GM19238 (cell line): Measurements from ENCODE around the gene BOD1.

Experiments used
- DNase-seq: peaks from one replicate; pipeline ENCODE4 v3.0.0; 2011; ENCODE audit warnings: low spot score; ENCODE audit not compliant: insufficient read length

Gene BOD1

DNA sequence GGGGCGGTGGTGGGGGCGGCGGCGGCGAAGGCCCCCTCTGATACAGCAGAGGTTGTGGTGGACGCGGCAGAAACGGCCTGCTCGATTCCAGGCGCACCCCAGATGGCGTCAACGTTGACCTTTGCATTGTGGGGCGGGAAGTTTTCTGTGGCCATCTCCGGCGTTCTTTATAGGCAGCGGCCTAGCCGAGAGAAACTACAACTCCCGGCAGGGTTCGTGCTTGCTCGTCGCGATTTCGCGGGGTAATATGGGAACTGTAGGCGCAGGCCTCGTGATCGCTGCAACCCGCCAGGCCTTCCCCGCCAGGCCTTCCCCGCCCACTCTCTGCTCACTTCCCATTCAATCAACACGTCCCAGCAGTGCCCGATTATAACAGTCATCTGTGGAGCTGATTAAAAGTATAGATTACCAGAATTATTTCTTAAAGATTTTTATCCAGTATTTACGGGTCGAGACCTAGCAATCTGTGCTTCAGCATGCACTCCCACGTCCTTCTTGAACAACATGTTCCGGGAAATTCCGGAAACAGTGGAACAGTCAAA lies at the start of gene BOD1:
TSS of gene BOD1 (minus strand) at position 74 of the 542 bp plus-strand sequence. CDS start 214 bp downstream, outside the sequence.
- peak; percentile 86 for DNase-seq

DNA sequence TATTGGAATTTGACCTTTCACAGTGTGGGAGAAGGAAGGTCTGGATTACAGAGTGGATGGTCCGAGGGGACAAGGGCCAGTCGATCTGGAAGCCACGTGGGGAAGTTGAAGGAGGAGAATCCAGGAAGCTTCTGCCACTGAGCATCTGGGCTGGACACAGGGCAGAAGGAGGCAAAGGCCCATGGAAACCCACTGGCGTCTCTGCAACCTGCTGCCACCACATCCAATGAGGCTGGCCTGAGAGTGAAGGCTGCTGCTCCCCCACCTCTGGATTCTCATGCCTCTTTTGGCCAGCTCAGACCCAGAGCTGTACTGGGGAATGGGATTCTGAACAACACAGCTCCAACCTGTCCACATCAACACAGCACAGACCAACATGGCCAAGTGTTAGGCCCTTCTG lies 48.9 kb upstream of the BOD1 start:
- DNase-seq, result no peak

- peak; percentile 57 for DNase-seq
These were observed 47.7 kb upstream of the BOD1 start for GRCh38 chr5:173664154-173664526.

DNA sequence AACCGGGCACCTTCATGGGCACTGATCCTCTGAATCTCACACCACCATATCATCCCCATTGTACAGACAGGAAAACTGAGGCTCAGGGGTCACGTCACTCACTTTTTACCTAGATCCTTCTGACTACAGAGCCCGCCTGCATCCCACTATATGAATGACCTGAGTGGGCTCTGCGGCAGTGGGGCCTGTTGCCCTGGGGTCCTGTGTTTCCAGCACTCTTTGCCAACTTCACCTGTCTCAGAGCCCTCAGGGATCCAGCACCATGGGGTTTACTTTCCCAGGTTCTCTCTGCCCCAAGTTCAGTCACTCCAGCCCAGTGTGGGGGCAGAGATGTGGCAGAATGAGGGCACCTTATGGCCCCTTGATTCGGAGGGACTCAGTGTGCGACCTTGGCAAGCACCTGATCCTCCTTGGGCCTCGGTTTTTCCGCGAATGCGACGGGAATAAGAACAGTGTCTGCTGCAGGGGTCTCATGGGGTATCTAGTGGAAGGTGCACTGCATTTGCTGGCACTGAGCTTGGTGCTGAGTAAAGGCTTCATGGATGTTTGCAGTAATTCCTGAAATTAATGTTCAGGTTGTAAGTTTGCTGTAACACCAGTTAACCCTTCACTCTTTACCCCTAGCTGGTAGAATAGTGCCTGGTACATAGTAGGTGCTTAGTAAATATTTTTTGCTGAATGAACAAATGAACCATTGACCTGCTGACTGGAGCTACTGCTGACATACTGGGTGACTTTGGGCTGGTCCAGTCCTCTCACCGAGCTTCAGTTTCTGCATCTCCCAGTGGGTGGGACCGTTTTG lies 47.1 kb upstream of the BOD1 start:
- DNase-seq, result no peak

DNA sequence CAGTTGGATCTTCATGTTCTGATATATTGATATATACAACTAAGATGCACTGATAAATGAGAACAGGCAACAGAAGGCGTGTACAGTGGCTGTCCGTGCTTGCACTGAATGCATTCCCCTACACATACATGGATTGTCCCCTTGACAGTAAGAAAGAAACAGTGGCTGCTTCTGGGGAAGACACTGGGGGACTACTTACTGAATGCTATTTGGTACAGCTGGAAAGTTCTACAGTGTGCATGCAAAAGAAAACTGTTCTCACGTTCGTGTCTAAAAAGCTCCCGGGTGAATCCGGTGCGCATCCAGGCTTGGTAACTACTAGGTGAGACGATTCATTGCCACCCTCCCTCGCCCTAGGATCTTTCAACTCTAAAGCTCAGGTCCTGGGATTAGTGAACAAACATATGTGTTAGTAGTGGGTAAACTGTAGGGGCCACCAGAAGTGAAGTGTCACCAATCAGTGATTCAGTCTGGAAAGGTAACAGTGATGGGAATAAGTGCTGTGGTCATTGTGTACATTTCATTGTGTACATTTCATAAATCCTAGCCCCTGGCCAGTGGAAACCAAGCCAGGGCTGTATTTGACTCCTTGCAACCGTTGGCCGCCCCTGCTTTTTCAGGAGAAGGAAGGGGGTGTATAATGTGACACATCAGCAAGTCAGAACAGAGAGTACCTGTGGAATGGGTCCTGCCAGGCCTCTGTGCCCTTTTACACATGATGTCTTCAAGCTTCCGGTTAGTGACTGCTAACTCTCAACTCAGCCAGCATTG lies 46.3 kb upstream of the BOD1 start:
- DNase-seq, result no peak

DNA sequence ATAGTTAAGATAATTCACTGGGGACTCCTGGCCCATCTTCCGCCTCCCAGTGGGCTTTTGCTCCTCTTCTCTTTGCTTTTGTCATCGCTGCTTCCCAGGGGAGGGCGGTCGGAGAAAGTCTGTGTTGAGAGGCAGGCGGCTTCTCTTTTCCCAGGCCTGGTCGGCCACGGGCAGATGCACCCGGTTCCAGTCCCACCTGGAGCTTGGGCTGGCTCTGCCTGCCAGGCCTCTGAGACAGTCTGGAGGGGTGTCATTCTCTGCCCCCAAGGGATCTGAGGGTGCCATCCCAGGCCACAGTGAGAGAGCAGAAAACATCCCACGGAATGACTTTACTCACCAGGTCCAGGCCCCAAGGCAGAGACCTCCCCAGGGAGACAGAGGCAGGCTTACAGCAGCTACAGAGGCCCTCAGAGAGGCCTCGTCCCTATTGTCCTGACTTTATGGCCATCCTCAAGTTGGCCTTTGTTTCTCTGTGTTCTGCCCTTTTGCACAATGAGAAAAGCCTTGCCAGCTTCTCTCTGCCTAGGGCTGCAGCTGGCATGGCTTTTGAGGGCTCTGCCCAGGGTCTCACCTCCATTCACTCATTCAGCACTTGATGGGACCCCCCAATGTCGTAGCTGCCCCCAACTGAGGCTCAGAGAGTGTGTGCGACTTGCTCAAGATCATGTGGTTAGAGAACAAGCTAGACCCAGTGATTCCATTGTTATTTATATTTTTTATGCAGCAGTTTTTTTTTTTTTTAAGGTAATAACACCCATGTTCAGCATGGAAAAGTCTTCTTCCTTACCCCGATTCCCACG lies 44.2 kb upstream of the BOD1 start:
- DNase-seq, result no peak

GRCh38 chr5:173659423-173659822 lies 43.0 kb upstream of the BOD1 start:
- no peak for DNase-seq

- no peak for DNase-seq
These were observed 41.4 kb upstream of the BOD1 start for GRCh38 chr5:173657741-173658356.

DNA sequence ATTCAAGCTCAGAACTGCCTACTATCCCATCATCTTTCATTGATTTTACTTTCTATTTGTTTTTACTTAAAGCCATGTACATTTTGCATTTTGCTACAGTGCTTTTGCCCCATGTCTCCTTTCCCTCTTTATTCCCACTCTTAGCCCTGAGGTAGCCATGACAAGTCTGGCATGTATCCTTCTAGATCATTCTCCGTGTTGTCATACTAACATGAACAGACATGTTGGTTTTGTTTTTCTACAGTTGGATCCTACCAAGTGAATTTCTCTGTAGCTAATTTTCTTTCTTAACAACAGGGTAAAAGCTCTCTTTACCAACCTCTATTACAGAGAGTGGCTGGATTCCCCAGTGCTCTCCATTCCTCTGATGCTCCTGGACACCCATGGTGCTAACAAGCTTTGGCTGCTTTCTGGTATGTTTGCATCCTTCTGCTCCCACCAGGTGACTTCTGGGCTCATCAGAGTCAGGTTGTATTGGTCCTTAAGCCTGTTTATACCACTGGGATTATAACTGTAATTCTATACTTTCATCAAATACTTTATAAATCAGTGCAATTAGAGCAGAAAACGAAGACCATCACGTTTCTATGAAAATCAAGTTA lies 38.8 kb upstream of the BOD1 start:
- no peak for DNase-seq

GRCh38 chr5:173653822-173654523 lies 37.5 kb upstream of the BOD1 start:
- DNase-seq, result no peak

DNA sequence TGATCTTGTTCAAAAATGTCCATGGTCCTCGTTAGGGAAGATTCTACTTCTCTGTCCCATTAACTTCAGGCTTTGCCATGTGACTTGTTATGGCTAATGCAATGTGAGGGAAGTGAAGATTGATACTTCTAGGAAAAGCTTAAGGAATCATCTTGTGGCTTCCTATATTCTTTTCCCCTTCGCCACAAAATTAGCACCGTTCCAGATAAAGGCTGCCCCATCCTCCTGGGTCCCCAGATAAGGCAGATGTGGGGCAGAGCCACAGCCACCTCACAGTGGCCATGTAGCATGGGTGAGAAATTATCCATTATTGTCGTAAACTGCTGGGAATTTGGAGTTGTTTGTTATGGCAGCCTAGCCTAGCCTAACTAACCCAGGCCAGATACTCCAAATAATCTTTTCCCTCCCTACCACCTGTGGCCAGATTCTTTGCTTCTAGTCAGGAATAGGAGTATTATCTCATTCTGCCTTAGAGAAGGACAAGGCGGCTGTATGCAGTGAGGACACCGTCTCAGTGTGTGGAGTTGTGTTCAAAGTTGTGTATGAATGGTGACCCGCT lies 31.9 kb upstream of the BOD1 start:
- DNase-seq, result no peak

DNA sequence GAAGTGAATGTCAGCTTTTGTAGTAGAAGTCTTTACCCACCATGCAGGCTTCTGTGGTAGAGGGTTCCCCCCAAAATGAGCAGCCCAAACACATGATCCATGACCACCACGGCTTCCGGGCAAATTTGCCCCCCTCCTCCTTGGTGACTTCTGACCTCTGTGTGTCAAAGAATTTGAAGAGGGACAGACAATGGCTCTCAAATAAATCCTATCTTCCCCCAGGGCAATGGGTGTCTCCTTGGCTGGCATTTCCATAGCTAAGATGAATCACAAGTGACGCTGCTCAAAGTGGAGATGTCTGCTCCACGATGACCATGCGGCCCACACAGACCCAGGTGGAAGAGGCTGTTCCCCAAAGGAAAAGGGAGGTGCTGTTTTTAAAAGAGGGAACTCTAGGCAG lies 30.2 kb upstream of the BOD1 start:
- no peak for DNase-seq

- DNase-seq, result no peak
These were observed 29.6 kb upstream of the BOD1 start for GRCh38 chr5:173645890-173646574.

- DNase-seq, result no peak
These were observed 29.0 kb upstream of the BOD1 start for GRCh38 chr5:173645437-173645807.

DNA sequence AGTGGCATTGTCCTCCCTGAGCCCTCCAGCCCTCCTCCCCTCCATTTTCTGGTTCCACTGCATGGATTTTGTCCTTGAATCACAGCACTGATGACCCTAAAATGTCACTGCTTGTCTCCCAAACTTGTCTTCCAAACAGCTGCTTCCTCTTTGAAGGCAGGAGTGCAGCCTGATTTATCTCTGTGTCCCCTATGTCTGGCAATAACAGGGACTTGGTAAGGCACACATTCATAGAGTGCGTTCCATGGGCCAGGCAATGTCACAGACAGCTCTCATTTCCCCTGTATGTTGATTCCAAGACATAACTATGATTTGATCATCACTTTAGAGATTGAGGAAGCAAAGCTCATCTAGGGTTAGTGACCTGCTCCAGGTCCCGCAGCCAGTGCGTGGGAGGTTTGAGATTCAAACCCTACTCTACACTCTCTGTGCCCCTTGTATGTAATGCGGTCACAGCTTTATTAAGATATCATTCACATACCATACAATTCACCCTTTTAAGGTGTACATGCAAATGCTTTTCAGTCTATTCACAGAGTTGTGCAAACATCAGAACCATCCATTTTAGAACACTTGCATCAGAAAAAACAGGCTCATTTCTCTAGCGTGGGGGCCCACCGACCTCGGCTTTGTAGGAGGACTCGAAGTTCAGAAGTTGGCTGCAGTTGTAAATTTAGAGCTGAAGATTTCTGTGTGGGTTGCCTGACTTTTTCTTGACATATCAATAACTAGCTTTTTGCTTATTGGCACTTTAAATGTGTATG lies 28.4 kb upstream of the BOD1 start:
- DNase-seq, result no peak

DNA sequence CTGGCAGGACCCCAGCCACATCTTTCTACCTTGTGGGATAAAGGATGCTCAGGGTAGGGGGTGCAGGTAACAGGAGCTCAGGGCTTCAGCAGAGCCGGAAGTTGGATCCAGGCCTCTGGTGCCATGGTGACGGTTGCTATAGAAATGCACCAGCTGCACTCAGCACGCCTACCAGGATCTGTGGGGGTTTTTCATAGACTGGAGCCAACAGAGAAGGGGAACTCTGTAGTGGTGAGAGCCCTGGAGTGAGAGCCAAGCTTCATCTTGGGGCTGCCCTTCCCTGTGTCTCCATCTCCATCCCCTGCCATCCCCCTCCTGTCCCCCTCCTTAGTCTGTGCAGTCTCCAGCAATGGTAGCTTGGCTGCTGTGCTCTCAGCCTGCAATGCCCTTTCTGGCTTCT lies 27.5 kb upstream of the BOD1 start:
- peak; percentile 48 for DNase-seq

DNA sequence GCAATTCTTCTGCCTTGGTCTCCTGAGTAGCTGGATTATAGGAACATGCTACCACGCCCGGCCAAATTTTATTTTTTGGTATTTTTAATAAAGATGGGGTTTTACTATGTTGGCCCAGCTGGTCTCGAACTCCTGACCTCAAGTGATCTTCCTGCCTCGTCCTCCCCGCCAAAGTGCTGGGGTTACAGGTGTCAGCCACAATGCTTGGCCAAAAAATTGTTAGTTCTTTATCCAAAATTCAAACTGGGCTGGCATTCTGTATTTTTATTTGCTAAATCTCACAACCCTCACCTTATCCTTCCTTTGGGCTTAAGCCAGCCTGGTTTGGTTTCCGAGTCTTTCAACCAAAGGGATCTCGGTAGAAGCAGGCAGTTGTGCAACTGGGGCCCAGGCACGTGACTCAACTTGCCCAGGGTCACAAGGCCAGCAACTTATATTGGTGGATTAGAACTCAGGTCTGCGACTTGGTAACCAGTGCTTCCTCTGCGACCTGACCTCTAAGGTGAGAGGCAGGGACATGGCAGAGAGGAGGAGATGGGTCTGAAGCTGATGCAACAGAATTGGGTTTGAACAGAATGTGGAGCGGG lies 26.5 kb upstream of the BOD1 start:
- DNase-seq, result no peak

DNA sequence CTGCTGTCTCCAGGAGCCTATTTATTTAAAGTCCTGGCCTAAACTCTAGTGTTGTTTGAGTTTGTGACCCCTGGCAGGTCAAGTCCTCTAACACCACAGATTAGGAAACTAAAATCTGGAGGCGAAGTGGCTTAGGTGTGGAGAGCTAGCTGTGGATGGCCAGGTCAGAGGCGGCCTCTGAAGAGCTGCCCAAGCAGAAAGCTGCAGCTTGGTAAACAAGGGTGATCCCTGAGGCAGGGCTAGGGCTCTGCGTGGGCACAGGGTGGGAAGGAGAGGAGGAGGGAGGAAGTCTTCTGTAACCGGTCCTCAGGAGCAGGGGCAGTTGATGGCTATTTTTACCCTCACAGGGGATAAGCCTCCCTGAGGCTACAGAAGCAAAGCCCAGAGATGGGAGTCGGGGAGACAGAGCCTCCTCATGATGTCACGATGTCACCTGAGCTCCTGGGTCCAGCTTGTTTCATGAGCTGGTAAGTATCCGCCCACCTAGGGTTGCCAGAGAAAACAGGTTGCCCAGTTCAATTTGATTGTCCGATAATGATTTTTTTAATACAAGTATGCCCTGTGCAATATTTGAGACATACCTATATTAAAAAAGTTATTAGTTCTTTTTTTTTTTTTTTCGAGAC lies 25.9 kb upstream of the BOD1 start:
- no peak for DNase-seq
